ENCODE results near the gene IDH1.
"Not testable (repeated sequence)": the region's sequence is repeated elsewhere in the genome, so short reads cannot be mapped to it uniquely, and the experiment has no call there.

Gene IDH1

GRCh38 chr2:208256849-208257813 is 2.3 kb upstream of the IDH1 start:
- not testable (repeated sequence) for DNase-seq (ENCODE audit: low read depth in 2 of 2)

- no peak for DNase-seq (ENCODE audit: low read depth in 2 of 2)
Measured at GRCh38 chr2:208256192-208256782, 1.4 kb upstream of the IDH1 start.

- DNase-seq (ENCODE audit: low read depth in 2 of 2), result no peak
Measured at GRCh38 chr2:208255557-208256106, 761 bp upstream of the IDH1 start.

GRCh38 chr2:208254118-208254870 is 577 bp downstream of the IDH1 start:
- peak; percentile 46 to 74 for DNase-seq (ENCODE audit: low read depth in 2 of 2)

GRCh38 chr2:208253600-208254117 is 1.2 kb downstream of the IDH1 start:
- DNase-seq (ENCODE audit: low read depth in 2 of 2), result no peak

GRCh38 chr2:208252716-208253492 is 2.0 kb downstream of the IDH1 start:
- DNase-seq (ENCODE audit: low read depth in 2 of 2), result no peak

GRCh38 chr2:208251098-208251497 is 3.8 kb downstream of the IDH1 start:
- DNase-seq (ENCODE audit: low read depth in 2 of 2), result no peak

- DNase-seq (ENCODE audit: low read depth in 2 of 2), result no peak
Measured at GRCh38 chr2:208250388-208250787, 4.5 kb downstream of the IDH1 start.

GRCh38 chr2:208249296-208249695 is 5.6 kb downstream of the IDH1 start:
- DNase-seq (ENCODE audit: low read depth in 2 of 2), result no peak

GRCh38 chr2:208248601-208249000 is 6.3 kb downstream of the IDH1 start:
- DNase-seq (ENCODE audit: low read depth in 2 of 2), result no peak

GRCh38 chr2:208245746-208246145 is 9.1 kb downstream of the IDH1 start:
- DNase-seq (ENCODE audit: low read depth in 2 of 2), result no peak

- DNase-seq (ENCODE audit: low read depth in 2 of 2), result no peak
Measured at GRCh38 chr2:208244422-208244821, 10.4 kb downstream of the IDH1 start.

GRCh38 chr2:208240619-208241209 is 14.2 kb downstream of the IDH1 start:
- DNase-seq (ENCODE audit: low read depth in 2 of 2), result no peak

GRCh38 chr2:208239770-208240493 is 14.9 kb downstream of the IDH1 start:
- no peak for DNase-seq (ENCODE audit: low read depth in 2 of 2)

- no peak for DNase-seq (ENCODE audit: low read depth in 2 of 2)
Measured at GRCh38 chr2:208235860-208236259, 19.0 kb downstream of the IDH1 start.

- no peak for DNase-seq (ENCODE audit: low read depth in 2 of 2)
Measured at GRCh38 chr2:208234786-208235185, 20.1 kb downstream of the IDH1 start.

- no peak for DNase-seq (ENCODE audit: low read depth in 2 of 2)
Measured at GRCh38 chr2:208228476-208228875, 26.4 kb downstream of the IDH1 start.

GRCh38 chr2:208227581-208228232 is 27.2 kb downstream of the IDH1 start:
- no peak for DNase-seq (ENCODE audit: low read depth in 2 of 2)

GRCh38 chr2:208224802-208225201 is 30.1 kb downstream of the IDH1 start:
- no peak for DNase-seq (ENCODE audit: low read depth in 2 of 2)

Measured in stimulated activated CD4-positive, alpha-beta T cell treated with anti-CD3 and anti-CD28 coated beads, Interleukin-12 subunit alpha, Interleukin-12 subunit beta, amount 100 ng/mL, for 24 hours (primary cell).